ENCODE data around the gene EMILIN1.

EMILIN1 gene

DNA sequence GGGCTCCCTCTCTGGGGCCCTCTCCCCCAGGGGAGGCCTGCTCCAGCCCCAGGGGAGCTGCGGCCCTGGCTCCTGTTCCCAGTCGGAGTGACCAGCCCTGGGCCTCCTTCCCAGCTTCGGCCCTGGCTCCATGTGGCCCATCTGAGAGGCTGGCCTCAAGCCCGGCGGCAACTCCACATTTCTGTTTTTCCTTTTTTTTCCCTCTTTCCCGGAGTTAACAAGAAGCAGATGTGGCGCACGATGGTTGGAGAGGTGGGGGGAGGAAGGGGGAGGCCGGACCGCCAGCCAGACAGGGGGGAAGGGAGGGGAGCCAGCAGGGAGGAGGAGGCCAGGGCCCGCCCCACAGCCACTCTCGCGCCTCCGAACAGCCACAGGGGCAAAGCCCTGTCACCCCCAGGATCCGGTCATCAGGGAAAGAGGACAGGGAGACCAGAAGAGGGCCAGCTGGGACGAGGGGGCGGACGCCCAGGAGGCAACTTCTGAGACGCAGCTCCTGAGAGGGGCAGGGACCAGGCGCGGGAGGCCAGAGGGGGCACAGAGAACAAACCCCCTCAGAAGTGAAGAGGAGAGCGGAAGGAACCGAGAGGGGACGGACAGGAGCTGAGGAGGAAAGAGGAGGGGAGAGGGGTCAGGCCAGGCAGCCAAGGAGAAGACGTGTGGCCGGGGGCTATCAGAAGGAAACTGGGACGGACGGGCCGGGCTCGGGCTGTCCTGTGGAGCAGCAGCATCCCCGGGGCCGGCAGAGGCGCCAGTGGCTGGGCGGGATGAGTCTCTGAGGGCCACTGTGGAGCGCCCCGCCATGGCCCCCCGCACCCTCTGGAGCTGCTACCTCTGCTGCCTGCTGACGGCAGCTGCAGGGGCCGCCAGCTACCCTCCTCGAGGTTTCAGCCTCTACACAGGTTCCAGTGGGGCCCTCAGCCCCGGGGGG, at the start of gene EMILIN1:
TSS of gene EMILIN1 (plus strand) at position 349 of the 928 bp plus-strand sequence. CDS start at position 800, 451 bp downstream.
- ATAC-seq: peak; percentile 69

GRCh38 chr2:27029051-27029450, 49.4 kb upstream of the EMILIN1 start:
- TF ChIP-seq ZFP3 (CRISPR knock-in tag; IDR thresholded peaks at IDR 0.05) (no peak), PPARA (CRISPR knock-in tag; IDR thresholded peaks at IDR 0.05; ENCODE audit: borderline replicate concordance) (no peak)
- no peak for ATAC-seq

More for the DNA sequence above, at the start of gene EMILIN1:
- TF ChIP-seq ARNTL (CRISPR knock-in tag; IDR thresholded peaks at IDR 0.05; ENCODE audit: borderline replicate concordance, low read depth) (no peak), BACH2 (CRISPR knock-in tag; IDR thresholded peaks at IDR 0.05; ENCODE audit: borderline replicate concordance) (no peak), TOX (CRISPR knock-in tag; IDR thresholded peaks at IDR 0.05; ENCODE audit: borderline replicate concordance) (no peak), ESRRG (CRISPR knock-in tag; IDR thresholded peaks at IDR 0.05) (no peak), ZFP30 (CRISPR knock-in tag; IDR thresholded peaks at IDR 0.05) (0 out of 2 replicates have a peak, but pooled peaks have one; percentile 21), GLIS3 (CRISPR knock-in tag; IDR thresholded peaks at IDR 0.05) (no peak), CSDC2 (CRISPR knock-in tag; IDR thresholded peaks at IDR 0.05) (no peak), PATZ1 (CRISPR knock-in tag; IDR thresholded peaks at IDR 0.05; ENCODE audit: borderline replicate concordance) (peak; percentile 90; the same call in 1 of the 2 replicates), ZFP3 (CRISPR knock-in tag; IDR thresholded peaks at IDR 0.05) (0 out of 2 replicates have a peak, but pooled peaks have one; percentile 20), ZNF70 (CRISPR knock-in tag; IDR thresholded peaks at IDR 0.05) (peak; percentile 54; the same call in 1 of the 2 replicates), SNAI2 (CRISPR knock-in tag; IDR thresholded peaks at IDR 0.05) (no peak), ZNF565 (CRISPR knock-in tag; conservative IDR thresholded peaks at IDR 0.05; ENCODE audit: low read depth) (0 out of 2 replicates have a peak, but pooled peaks have one; percentile 49), PPARA (CRISPR knock-in tag; IDR thresholded peaks at IDR 0.05; ENCODE audit: borderline replicate concordance) (no peak), TCF4 (CRISPR knock-in tag; IDR thresholded peaks at IDR 0.05; ENCODE audit: borderline replicate concordance) (peak; percentile 97), OSR1 (CRISPR knock-in tag; IDR thresholded peaks at IDR 0.05) (no peak), RARB (CRISPR knock-in tag; IDR thresholded peaks at IDR 0.05) (no peak), ZC3H10 (CRISPR knock-in tag; IDR thresholded peaks at IDR 0.05) (no peak), ISL1 (CRISPR knock-in tag; IDR thresholded peaks at IDR 0.05) (no peak), ZNF8 (CRISPR knock-in tag; IDR thresholded peaks at IDR 0.05) (peak; percentile 59; the same call in 1 of the 2 replicates), POU6F1 (CRISPR knock-in tag; IDR thresholded peaks at IDR 0.05; ENCODE audit: borderline replicate concordance, low read depth) (no peak)
- TF ChIP-seq, protein P1, sequence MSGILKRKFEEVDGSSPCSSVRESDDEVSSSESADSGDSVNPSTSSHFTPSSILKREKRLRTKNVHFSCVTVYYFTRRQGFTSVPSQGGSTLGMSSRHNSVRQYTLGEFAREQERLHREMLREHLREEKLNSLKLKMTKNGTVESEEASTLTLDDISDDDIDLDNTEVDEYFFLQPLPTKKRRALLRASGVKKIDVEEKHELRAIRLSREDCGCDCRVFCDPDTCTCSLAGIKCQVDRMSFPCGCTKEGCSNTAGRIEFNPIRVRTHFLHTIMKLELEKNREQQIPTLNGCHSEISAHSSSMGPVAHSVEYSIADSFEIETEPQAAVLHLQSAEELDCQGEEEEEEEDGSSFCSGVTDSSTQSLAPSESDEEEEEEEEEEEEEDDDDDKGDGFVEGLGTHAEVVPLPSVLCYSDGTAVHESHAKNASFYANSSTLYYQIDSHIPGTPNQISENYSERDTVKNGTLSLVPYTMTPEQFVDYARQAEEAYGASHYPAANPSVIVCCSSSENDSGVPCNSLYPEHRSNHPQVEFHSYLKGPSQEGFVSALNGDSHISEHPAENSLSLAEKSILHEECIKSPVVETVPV (CRISPR knock-in tag; IDR thresholded peaks at IDR 0.05): no peak
- TF ChIP-seq, protein P2, sequence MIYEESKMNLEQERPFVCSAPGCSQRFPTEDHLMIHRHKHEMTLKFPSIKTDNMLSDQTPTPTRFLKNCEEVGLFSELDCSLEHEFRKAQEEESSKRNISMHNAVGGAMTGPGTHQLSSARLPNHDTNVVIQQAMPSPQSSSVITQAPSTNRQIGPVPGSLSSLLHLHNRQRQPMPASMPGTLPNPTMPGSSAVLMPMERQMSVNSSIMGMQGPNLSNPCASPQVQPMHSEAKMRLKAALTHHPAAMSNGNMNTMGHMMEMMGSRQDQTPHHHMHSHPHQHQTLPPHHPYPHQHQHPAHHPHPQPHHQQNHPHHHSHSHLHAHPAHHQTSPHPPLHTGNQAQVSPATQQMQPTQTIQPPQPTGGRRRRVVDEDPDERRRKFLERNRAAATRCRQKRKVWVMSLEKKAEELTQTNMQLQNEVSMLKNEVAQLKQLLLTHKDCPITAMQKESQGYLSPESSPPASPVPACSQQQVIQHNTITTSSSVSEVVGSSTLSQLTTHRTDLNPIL (CRISPR knock-in tag; IDR thresholded peaks at IDR 0.05; ENCODE audit: low read depth): no peak
- TF ChIP-seq, protein P3, sequence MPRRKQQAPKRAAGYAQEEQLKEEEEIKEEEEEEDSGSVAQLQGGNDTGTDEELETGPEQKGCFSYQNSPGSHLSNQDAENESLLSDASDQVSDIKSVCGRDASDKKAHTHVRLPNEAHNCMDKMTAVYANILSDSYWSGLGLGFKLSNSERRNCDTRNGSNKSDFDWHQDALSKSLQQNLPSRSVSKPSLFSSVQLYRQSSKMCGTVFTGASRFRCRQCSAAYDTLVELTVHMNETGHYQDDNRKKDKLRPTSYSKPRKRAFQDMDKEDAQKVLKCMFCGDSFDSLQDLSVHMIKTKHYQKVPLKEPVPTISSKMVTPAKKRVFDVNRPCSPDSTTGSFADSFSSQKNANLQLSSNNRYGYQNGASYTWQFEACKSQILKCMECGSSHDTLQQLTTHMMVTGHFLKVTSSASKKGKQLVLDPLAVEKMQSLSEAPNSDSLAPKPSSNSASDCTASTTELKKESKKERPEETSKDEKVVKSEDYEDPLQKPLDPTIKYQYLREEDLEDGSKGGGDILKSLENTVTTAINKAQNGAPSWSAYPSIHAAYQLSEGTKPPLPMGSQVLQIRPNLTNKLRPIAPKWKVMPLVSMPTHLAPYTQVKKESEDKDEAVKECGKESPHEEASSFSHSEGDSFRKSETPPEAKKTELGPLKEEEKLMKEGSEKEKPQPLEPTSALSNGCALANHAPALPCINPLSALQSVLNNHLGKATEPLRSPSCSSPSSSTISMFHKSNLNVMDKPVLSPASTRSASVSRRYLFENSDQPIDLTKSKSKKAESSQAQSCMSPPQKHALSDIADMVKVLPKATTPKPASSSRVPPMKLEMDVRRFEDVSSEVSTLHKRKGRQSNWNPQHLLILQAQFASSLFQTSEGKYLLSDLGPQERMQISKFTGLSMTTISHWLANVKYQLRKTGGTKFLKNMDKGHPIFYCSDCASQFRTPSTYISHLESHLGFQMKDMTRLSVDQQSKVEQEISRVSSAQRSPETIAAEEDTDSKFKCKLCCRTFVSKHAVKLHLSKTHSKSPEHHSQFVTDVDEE (CRISPR knock-in tag; IDR thresholded peaks at IDR 0.05): no peak
